Measurements from ENCODE around the gene SDK1.

Gene SDK1

GRCh38 chr7:3965794-3966395 lies 664.8 kb downstream of the SDK1 start:
- no peak for DNase-seq

- DNase-seq, result no peak
Observed at GRCh38 chr7:3968234-3968633, 667.2 kb downstream of the SDK1 start.

GRCh38 chr7:3969286-3969685 lies 668.2 kb downstream of the SDK1 start:
- no peak for DNase-seq

- no peak for DNase-seq
Observed at GRCh38 chr7:3971323-3971722, 670.3 kb downstream of the SDK1 start.

GRCh38 chr7:3973264-3973663 lies 672.2 kb downstream of the SDK1 start:
- no peak for DNase-seq

GRCh38 chr7:3974329-3974728 lies 673.3 kb downstream of the SDK1 start:
- no peak for DNase-seq

GRCh38 chr7:3975371-3975770 lies 674.3 kb downstream of the SDK1 start:
- DNase-seq, result no peak

GRCh38 chr7:3977391-3977790 lies 676.3 kb downstream of the SDK1 start:
- no peak for DNase-seq

GRCh38 chr7:3978839-3979238 lies 677.8 kb downstream of the SDK1 start:
- no peak for DNase-seq

- DNase-seq, result no peak
Observed at GRCh38 chr7:3979611-3980299, 678.7 kb downstream of the SDK1 start.

- DNase-seq, result no peak
Observed at GRCh38 chr7:3980300-3980643, 679.2 kb downstream of the SDK1 start.

GRCh38 chr7:3981281-3981680 lies 680.2 kb downstream of the SDK1 start:
- no peak for DNase-seq

GRCh38 chr7:3984456-3984855 lies 683.4 kb downstream of the SDK1 start:
- DNase-seq, result no peak

- DNase-seq, result no peak
Observed at GRCh38 chr7:3986927-3987326, 685.9 kb downstream of the SDK1 start.

- DNase-seq, result no peak
Observed at GRCh38 chr7:3987426-3987927, 686.4 kb downstream of the SDK1 start.

GRCh38 chr7:3989723-3990122 lies 688.7 kb downstream of the SDK1 start:
- DNase-seq, result no peak

GRCh38 chr7:3991731-3992231 lies 690.7 kb downstream of the SDK1 start:
- DNase-seq, result no peak

GRCh38 chr7:3992841-3993240 lies 691.8 kb downstream of the SDK1 start:
- DNase-seq, result no peak

GRCh38 chr7:3994764-3995163 lies 693.7 kb downstream of the SDK1 start:
- no peak for DNase-seq

- DNase-seq, result no peak
Observed at GRCh38 chr7:3995187-3995586, 694.1 kb downstream of the SDK1 start.

GRCh38 chr7:3998060-3998459 lies 697.0 kb downstream of the SDK1 start:
- no peak for DNase-seq

GRCh38 chr7:4000139-4000538 lies 699.1 kb downstream of the SDK1 start:
- DNase-seq, result no peak

GRCh38 chr7:4000934-4001333 lies 699.9 kb downstream of the SDK1 start:
- DNase-seq, result no peak

- DNase-seq, result no peak
Observed at GRCh38 chr7:4001742-4002141, 700.7 kb downstream of the SDK1 start.

GRCh38 chr7:4003503-4003902 lies 702.5 kb downstream of the SDK1 start:
- no peak for DNase-seq
